K562 (cell line): ENCODE results near the gene RGR. TPM values are rescaled to one million over a fixed set of nuclear protein-coding genes. Genes with fewer than 3 reads are reported as not detected.

Source experiments
- ATAC-seq: fragments of 200-7000 bp; cut with Tn5 transposase; 3 replicates; pipeline ENCODE4 v1.9.1; 2020; ENCODE audit warnings: moderate library complexity
- BruUV-seq: library from RNA; stranded (reverse); fragments of 400-500 nt; replicated peaks from 2 replicates; lab custom pipeline; 2021; lab: Mats Ljungman, UMichigan
- CTCF ChIA-PET: fragments of 300-600 bp; formaldehyde crosslinking; extraction: SDS; loops from one replicate; lab custom pipeline; 2021; ENCODE audit warnings: low intra/inter-chr PET ratio; lab: Yijun Ruan, JAX
- POLR2A ChIA-PET: fragments of 300-600, 350-650 bp; sonication (Branson Sonifier 250); formaldehyde crosslinking; extraction: SDS; loops from one replicate; lab custom pipeline; 2021; ENCODE audit warnings: antibody characterized with exemption, inconsistent platforms; lab: Yijun Ruan, JAX
- DNase-seq, 4 experiments: peaks; one replicate each; pipeline versions ENCODE4 v3.0.0 to v3.0.0-alpha.2; 2011 to 2018; ENCODE audit warnings: low spot score in 3 of 4, mixed read lengths in 3 of 4; ENCODE audit errors: extremely low read depth in 1 of 4
- FAIRE-seq: peaks from 2 replicates; lab custom pipeline; 2011; peaks lifted over from hg19 to GRCh38; lab: Jason Lieb, UNC
- H2AFZ ChIP-seq: 2 replicates; pipeline ENCODE4 v1.6.0; 2011; ENCODE audit warnings: low read depth, low read length, control low read depth, inconsistent platforms
- H3K27ac ChIP-seq: fragments of 200-600 bp; 3 replicates; pipeline ENCODE4 v1.8.0; 2011; ENCODE audit warnings: low read depth, mild to moderate bottlenecking, control low read depth, inconsistent platforms, low read length, moderate library complexity, mixed read lengths; ENCODE audit errors: extremely low read depth
- H3K27me3 ChIP-seq, 2 experiments: fragments of 300-600 bp in 1 of 2; 2 replicates in 1 of 2; 3 replicates in 1 of 2; pipeline versions ENCODE4 v1.6.0 to v1.8.0; 2011; ENCODE audit warnings: inconsistent platforms in 2 of 2, low read length in 2 of 2, mild to moderate bottlenecking in 1 of 2, mixed read lengths in 1 of 2, moderate library complexity in 1 of 2; ENCODE audit not compliant: control insufficient read depth in 2 of 2, insufficient read depth in 2 of 2
- H3K36me3 ChIP-seq: fragments of 300-600 bp; 3 replicates; pipeline ENCODE4 v1.8.0; 2011; ENCODE audit warnings: mild to moderate bottlenecking, low read length, inconsistent platforms; ENCODE audit not compliant: control insufficient read depth, insufficient read depth
- H3K4me1 ChIP-seq, 2 experiments: fragments of 200-600 bp in 1 of 2; replicated peaks in 1 of 2; 2 replicates in 1 of 2; 3 replicates in 1 of 2; pipeline versions ENCODE4 v1.5.1 to v1.8.0; 2011; ENCODE audit warnings: inconsistent platforms in 2 of 2, low read length in 2 of 2, mild to moderate bottlenecking in 1 of 2, mixed read lengths in 1 of 2, moderate library complexity in 1 of 2; ENCODE audit not compliant: control insufficient read depth in 2 of 2, insufficient read depth in 2 of 2
- H3K4me2 ChIP-seq: 2 replicates; pipeline ENCODE4 v1.6.1; 2011; ENCODE audit warnings: low read length, control low read depth, inconsistent platforms, mixed read lengths; ENCODE audit not compliant: insufficient read depth
- H3K4me3 ChIP-seq: fragments of 200-600 bp; sonication (generic), shearing (Covaris generic); 2 replicates; pipeline ENCODE4 v1.5.1; 2016; ENCODE audit warnings: control low read depth, inconsistent platforms
- H3K79me2 ChIP-seq: fragments of 200-600 bp; 3 replicates; pipeline ENCODE4 v1.8.0; 2011; ENCODE audit warnings: low read length, inconsistent platforms; ENCODE audit not compliant: control insufficient read depth, insufficient read depth
- H3K9ac ChIP-seq, 2 experiments: 2 replicates each; pipeline versions ENCODE4 v1.6.0 to v1.6.1; 2011; ENCODE audit warnings: low read depth in 2 of 2, low read length in 2 of 2, control low read depth in 1 of 2, inconsistent platforms in 1 of 2, mild to moderate bottlenecking in 1 of 2, mixed read lengths in 1 of 2; ENCODE audit not compliant: insufficient read depth in 1 of 2
- H3K9me1 ChIP-seq: one replicate; pipeline ENCODE4 v1.6.0; 2011; ENCODE audit warnings: inconsistent platforms, mild to moderate bottlenecking, low read length, moderate library complexity; ENCODE audit not compliant: control insufficient read depth, insufficient read depth
- H3K9me3 ChIP-seq: replicated peaks from 2 replicates; pipeline ENCODE4 v1.5.1; 2011; ENCODE audit warnings: low read depth, low read length, inconsistent platforms; ENCODE audit not compliant: control insufficient read depth, insufficient read depth
- H4K20me1 ChIP-seq: replicated peaks from 2 replicates; pipeline ENCODE4 v1.6.1; 2011; ENCODE audit warnings: low read length, inconsistent platforms, mixed read lengths; ENCODE audit not compliant: control insufficient read depth, insufficient read depth
- BACH1 ChIP-seq: fragments of 200-800 bp; sonication (Bioruptor generic); IDR thresholded peaks from 2 replicates; pipeline ENCODE4 v1.6.1; 2016; ENCODE audit warnings: missing genetic modification characterization, missing compliant biosample characterization
- C11orf30 ChIP-seq: fragments of 450-650 bp; IDR thresholded peaks from 2 replicates; pipeline ENCODE4 v1.6.1; 2016; ENCODE audit warnings: low read depth, mild to moderate bottlenecking
- CBFA2T3 ChIP-seq: fragments of 450-650 bp; IDR thresholded peaks from 2 replicates; pipeline ENCODE4 v1.6.1; 2017
- CTBP1 ChIP-seq: fragments of 450-650 bp; IDR thresholded peaks from 2 replicates; pipeline ENCODE4 v1.6.1; 2016; ENCODE audit warnings: borderline replicate concordance
- LCOR ChIP-seq: sonication (generic); formaldehyde crosslinking; IDR thresholded peaks from 2 replicates; pipeline ENCODE4 v1.8.0; 2022; ENCODE audit warnings: mild to moderate bottlenecking, missing genetic modification reagents
- MEF2D ChIP-seq: conservative IDR thresholded peaks from 2 replicates; pipeline ENCODE4 v1.6.1; 2016; ENCODE audit warnings: low read depth, missing genetic modification characterization, missing compliant biosample characterization
- MLLT1 ChIP-seq, 2 experiments: fragments of 450-650 bp; IDR thresholded peaks; 2 replicates each; pipeline ENCODE4 v1.6.1; 2016
- RAD21 ChIP-seq, 2 experiments: fragments of 250-450 bp in 1 of 2; fragments of 450-650 bp in 1 of 2; sonication (Bioruptor Pico) in 1 of 2; formaldehyde crosslinking in 1 of 2; IDR thresholded peaks in 1 of 2; conservative IDR thresholded peaks in 1 of 2; 2 replicates each; pipeline versions ENCODE4 v1.4.0 to v1.8.0; 2020 to 2022; ENCODE audit warnings: mild to moderate bottlenecking in 2 of 2, moderate library complexity in 1 of 2
- SETDB1 ChIP-seq: IDR thresholded peaks from one replicate; pipeline ENCODE4 v1.6.1; 2012; ENCODE audit warnings: low read length, control low read depth, inconsistent platforms
- TCF3 ChIP-seq: sonication (generic); formaldehyde crosslinking; IDR thresholded peaks from 2 replicates; pipeline ENCODE4 v1.4.0; 2020; ENCODE audit warnings: mild to moderate bottlenecking, missing genetic modification reagents
- ZNF431 ChIP-seq: sonication (generic); formaldehyde crosslinking; IDR thresholded peaks from 2 replicates; pipeline ENCODE4 v1.8.0; 2022; ENCODE audit warnings: mild to moderate bottlenecking, missing genetic modification reagents
- WGBS: fragments of 100-300 bp; shearing (Covaris generic); methylation state at CpG from one replicate; pipeline ENCODE4 v1.1.6; 2016; ENCODE audit warnings: low coverage, mixed read lengths; ENCODE audit not compliant: insufficient coverage; ENCODE audit errors: missing lambda C conversion rate; 5-methylcytosine and 5-hydroxymethylcytosine counted together
- in situ Hi-C: fragments of 300-500 bp; cut with MboI; formaldehyde crosslinking; loops from 4 replicates; pipeline ENCODE4 v1.15.0; 2018; ENCODE audit warnings: inconsistent platforms, mixed read lengths
- intact Hi-C: fragments of 100-400 bp; cut with micrococcal nuclease; formaldehyde crosslinking; loops from 2 replicates; pipeline ENCODE4 v1.14.2; 2022
- polyA plus RNA-seq, 8 experiments: library from polyadenylated mRNA; depleted of rRNA in 4 of 8; stranded (reverse) in 5 of 8; unstranded in 3 of 8; fragments of >200 nt; fragmentation: Nextera tagmentation in 2 of 8; fragmentation: Illumina TruSeq in 1 of 8; extraction: Ambion mirVana in 2 of 8; extraction: Trizol in 1 of 8; gene quantifications; 2 replicates each; pipeline versions ENCODE4 v1.2.1 to v1.2.3, GENCODE V29; 2011 to 2014; ENCODE audit warnings: inconsistent platforms in 1 of 8, missing spikeins in 1 of 8
- total RNA-seq, 7 experiments: library from RNA; depleted of rRNA in 6 of 7; stranded (reverse); fragments of >200 nt in 6 of 7; fragmentation: Illumina TruSeq in 2 of 7; extraction: Trizol in 2 of 7; gene quantifications; 2 replicates each; pipeline versions ENCODE4 v1.2.1 to v1.2.3, GENCODE V29; 2011 to 2021; ENCODE audit warnings: low replicate concordance in 1 of 7
- TF ChIP-seq, protein P1 (sequence below), 3 experiments: IDR thresholded peaks in 2 of 3; conservative IDR thresholded peaks in 1 of 3; 2 replicates each; pipeline ENCODE4 v1.5.1; 2011 to 2012; ENCODE audit warnings: low read length in 3 of 3, mild to moderate bottlenecking in 3 of 3, control low read depth in 2 of 3, improper control_type of control experiment in 1 of 3, inconsistent platforms in 1 of 3, low read depth in 1 of 3, mixed read lengths in 1 of 3, moderate library complexity in 1 of 3; ENCODE audit not compliant: insufficient read depth in 2 of 3

Gene RGR
- total and polyA plus RNA-seq, 9 of the 15 experiments (the other 6 are each of a cell fraction or from before 2014, with no cell fraction given), result not detected

DNA sequence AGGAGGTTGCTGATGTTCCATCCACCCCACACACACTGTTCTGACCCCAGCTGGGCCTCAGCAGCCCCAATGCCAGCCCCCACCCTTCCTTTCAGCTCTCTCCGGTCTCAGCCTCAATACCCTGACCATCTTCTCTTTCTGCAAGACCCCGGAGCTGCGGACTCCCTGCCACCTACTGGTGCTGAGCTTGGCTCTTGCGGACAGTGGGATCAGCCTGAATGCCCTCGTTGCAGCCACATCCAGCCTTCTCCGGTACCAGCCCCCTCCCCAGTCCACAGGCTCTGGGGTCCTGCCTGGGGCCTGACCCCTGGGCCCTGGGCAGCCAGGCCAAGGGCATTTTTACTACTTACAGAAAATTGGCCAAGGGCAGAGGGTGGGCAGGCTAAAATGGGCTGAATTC lies 2.6 kb downstream of the RGR start:
- in situ Hi-C loops, result no loop called here
- CTCF ChIA-PET, result no interaction called here
- no peak overlapping the region for H3K4me3 ChIP-seq
- no peak overlapping the region for H2AFZ ChIP-seq
- TF ChIP-seq C11orf30 (no peak), SETDB1 (no peak), ZNF431 (CRISPR knock-in tag) (no peak), MEF2D (no peak), BACH1 (tag) (no peak)
- no peaks in the 10 kb centered on the region for H3K79me2 ChIP-seq
- 0 out of 2 replicates have a peak, but pooled peaks cover 2% of the 10 kb centered on the region for H4K20me1 ChIP-seq
- no peaks in the 10 kb centered on the region for H3K9me3 ChIP-seq
- no peak overlapping the region for H3K4me2 ChIP-seq
- DNase-seq (no peak), ATAC-seq (no peak), FAIRE-seq (no peak)
- no peak overlapping the region for H3K27ac ChIP-seq
- H3K9me1 ChIP-seq, result no peaks in the 10 kb centered on the region
- peaks cover 0 to 5% of the 10 kb centered on the region in 2 experiments; a peak in 1 of 5 replicates for H3K4me1 ChIP-seq
- intact Hi-C loops, result no loop called here
- WGBS, result 0% methylated on average over 6 of the region's 6 CpGs
- POLR2A ChIA-PET, result interaction anchor here (0.9 to 2.8 kb wide), 4 partner anchors 10 to 15 kb away, joined by 3 to 13 read pairs (median 4); no protein-coding TSS in a partner anchor
- no TSS peak for BruUV-seq
- no peaks in the 10 kb centered on the region for H3K36me3 ChIP-seq
- no peak overlapping the region for H3K9ac ChIP-seq
- peaks cover 25 to 60% of the 10 kb centered on the region in 2 experiments; a peak in 4 of 5 replicates for H3K27me3 ChIP-seq

GRCh38 chr10:84248794-84249193 lies 3.9 kb downstream of the RGR start:
- Histone ChIP-seq H3K9ac (no peak overlapping the region; a peak in 1 of 4 replicates), H3K27me3 (peaks cover 20 to 50% of the 10 kb centered on the region in 2 experiments; a peak in 4 of 5 replicates), H3K9me3 (no peaks in the 10 kb centered on the region), H3K36me3 (no peaks in the 10 kb centered on the region), H4K20me1 (0 out of 2 replicates have a peak, but pooled peaks cover 2% of the 10 kb centered on the region), H3K4me3 (no peak overlapping the region), H3K79me2 (no peaks in the 10 kb centered on the region), H2AFZ (no peak overlapping the region), H3K9me1 (no peaks in the 10 kb centered on the region), H3K4me2 (peak overlapping the region; percentile 39), H3K4me1 (peaks cover 0 to 5% of the 10 kb centered on the region in 2 experiments; a peak in 1 of 5 replicates), H3K27ac (no peak overlapping the region)
- TF ChIP-seq RAD21 (CRISPR knock-in tag; conservative IDR thresholded peaks at IDR 0.05 in 1 of 2, IDR thresholded peaks at IDR 0.05 in 1 of 2) (peak in 1 of 2 experiments; percentile 35; a peak in 1 of 4 replicates), MLLT1 (IDR thresholded peaks at IDR 0.05) (no peak), CBFA2T3 (peak; percentile 71), TCF3 (0 out of 2 replicates have a peak, but pooled peaks have one; percentile 28), LCOR (CRISPR knock-in tag) (no peak), CTBP1 (peak; percentile 70; the same call in 1 of the 2 replicates)
- TF ChIP-seq, protein P1, sequence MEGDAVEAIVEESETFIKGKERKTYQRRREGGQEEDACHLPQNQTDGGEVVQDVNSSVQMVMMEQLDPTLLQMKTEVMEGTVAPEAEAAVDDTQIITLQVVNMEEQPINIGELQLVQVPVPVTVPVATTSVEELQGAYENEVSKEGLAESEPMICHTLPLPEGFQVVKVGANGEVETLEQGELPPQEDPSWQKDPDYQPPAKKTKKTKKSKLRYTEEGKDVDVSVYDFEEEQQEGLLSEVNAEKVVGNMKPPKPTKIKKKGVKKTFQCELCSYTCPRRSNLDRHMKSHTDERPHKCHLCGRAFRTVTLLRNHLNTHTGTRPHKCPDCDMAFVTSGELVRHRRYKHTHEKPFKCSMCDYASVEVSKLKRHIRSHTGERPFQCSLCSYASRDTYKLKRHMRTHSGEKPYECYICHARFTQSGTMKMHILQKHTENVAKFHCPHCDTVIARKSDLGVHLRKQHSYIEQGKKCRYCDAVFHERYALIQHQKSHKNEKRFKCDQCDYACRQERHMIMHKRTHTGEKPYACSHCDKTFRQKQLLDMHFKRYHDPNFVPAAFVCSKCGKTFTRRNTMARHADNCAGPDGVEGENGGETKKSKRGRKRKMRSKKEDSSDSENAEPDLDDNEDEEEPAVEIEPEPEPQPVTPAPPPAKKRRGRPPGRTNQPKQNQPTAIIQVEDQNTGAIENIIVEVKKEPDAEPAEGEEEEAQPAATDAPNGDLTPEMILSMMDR (IDR thresholded peaks at IDR 0.05 in 2 of 3, conservative IDR thresholded peaks at IDR 0.05 in 1 of 3; ENCODE audit: insufficient read depth in 2 of 3, low read depth in 1 of 3, low read length in 3 of 3), result peak in 2 of 3 experiments; percentile 27 to 35; a peak in 2 of 6 replicates
- no TSS peak for BruUV-seq
- ChIA-PET POLR2A (interaction anchor here (0.6 to 1.5 kb wide), 4 partner anchors 9 to 263 kb away, joined by 3 to 5 read pairs (median 4); no protein-coding TSS in a partner anchor), CTCF (no interaction called here)
- peak; percentile 81 for ATAC-seq
- in situ Hi-C loops (no loop called here), intact Hi-C loops (no loop called here)
- 0% methylated on average over 12 of the region's 12 CpGs for WGBS
- peak in 1 of 4 experiments; percentile 41 for DNase-seq
- no peak for FAIRE-seq
